ENCODE data around the gene ARPC1B.
"Not testable (repeated sequence)": the region's sequence is repeated elsewhere in the genome, so short reads cannot be mapped to it uniquely, and the experiment has no call there.

ARPC1B gene

GRCh38 chr7:99374111-99375064 is at the start of gene ARPC1B:
Gene ARPC1B, plus strand, starts transcription at chr7:99374730. Its CDS starts 10,985 bp downstream, at chr7:99385715.
- DNase-seq (ENCODE audit: low read depth in 2 of 2) = peak; percentile 69 to 71

GRCh38 chr7:99325001-99325493 is 49.5 kb upstream of the ARPC1B start:
- DNase-seq (ENCODE audit: low read depth in 2 of 2) = no peak

GRCh38 chr7:99325592-99326407 is 48.7 kb upstream of the ARPC1B start, which contains the start of gene ARPC1A:
Gene ARPC1A, plus strand, starts transcription at chr7:99325898. Its CDS starts 7,456 bp downstream, at chr7:99333354.
- peak; percentile 81 to 83 for DNase-seq (ENCODE audit: low read depth in 2 of 2)

- DNase-seq (ENCODE audit: low read depth in 2 of 2) = no peak
These were observed 48.1 kb upstream of the ARPC1B start for GRCh38 chr7:99326408-99326782.

GRCh38 chr7:99330314-99330961 is 44.1 kb upstream of the ARPC1B start:
- not testable (repeated sequence) for DNase-seq (ENCODE audit: low read depth in 2 of 2)

- DNase-seq (ENCODE audit: low read depth in 2 of 2) = no peak
These were observed 43.5 kb upstream of the ARPC1B start for GRCh38 chr7:99331002-99331401.

- no peak for DNase-seq (ENCODE audit: low read depth in 2 of 2)
These were observed 34.9 kb upstream of the ARPC1B start for GRCh38 chr7:99339595-99339994.

GRCh38 chr7:99340659-99341058 is 33.9 kb upstream of the ARPC1B start:
- no peak for DNase-seq (ENCODE audit: low read depth in 2 of 2)

GRCh38 chr7:99344061-99344647 is 30.4 kb upstream of the ARPC1B start:
- no peak for DNase-seq (ENCODE audit: low read depth in 2 of 2)

- not testable (repeated sequence) for DNase-seq (ENCODE audit: low read depth in 2 of 2)
These were observed 23.9 kb upstream of the ARPC1B start for GRCh38 chr7:99350641-99351040.

- DNase-seq (ENCODE audit: low read depth in 2 of 2) = no peak
These were observed 22.3 kb upstream of the ARPC1B start for GRCh38 chr7:99352247-99352646.

- DNase-seq (ENCODE audit: low read depth in 2 of 2) = no peak
These were observed 19.4 kb upstream of the ARPC1B start for GRCh38 chr7:99355098-99355497.

- no peak for DNase-seq (ENCODE audit: low read depth in 2 of 2)
These were observed 16.6 kb upstream of the ARPC1B start for GRCh38 chr7:99357701-99358490.

GRCh38 chr7:99358521-99358920 is 16.0 kb upstream of the ARPC1B start:
- DNase-seq (ENCODE audit: low read depth in 2 of 2) = not testable (repeated sequence)

- DNase-seq (ENCODE audit: low read depth in 2 of 2) = no peak
These were observed 14.9 kb upstream of the ARPC1B start for GRCh38 chr7:99359465-99360154.

GRCh38 chr7:99362801-99363200 is 11.7 kb upstream of the ARPC1B start:
- DNase-seq (ENCODE audit: low read depth in 2 of 2) = no peak

GRCh38 chr7:99363286-99363685 is 11.2 kb upstream of the ARPC1B start:
- DNase-seq (ENCODE audit: low read depth in 2 of 2) = no peak

GRCh38 chr7:99365318-99366141 is 9.0 kb upstream of the ARPC1B start:
- peak; percentile 29 to 45 for DNase-seq (ENCODE audit: low read depth in 2 of 2)

- DNase-seq (ENCODE audit: low read depth in 2 of 2) = no peak
These were observed 7.9 kb upstream of the ARPC1B start for GRCh38 chr7:99366646-99367045.

Data from stimulated activated CD4-positive, alpha-beta T cell treated with anti-CD3 and anti-CD28 coated beads, Interleukin-1b, Interleukin-23, amount 100 ng/mL, for 1 hour (primary cell).